Endodermal cell (in vitro differentiated cells): ENCODE data around the gene TTC9C. TPM values are rescaled to one million over a fixed set of nuclear protein-coding genes. Genes with fewer than 3 reads are reported as not detected.

Experiments used
- DNase-seq: peaks from one replicate; pipeline ENCODE4 v3.0.0-alpha.2; 2017
- H3K27ac ChIP-seq: 2 replicates; pipeline ENCODE4 v1.5.1; 2013; ENCODE audit warnings: mild to moderate bottlenecking, low read depth, low read length, moderate library complexity
- H3K27me3 ChIP-seq: 2 replicates; pipeline ENCODE4 v1.6.1; 2013; ENCODE audit warnings: mild to moderate bottlenecking, low read length, moderate library complexity; ENCODE audit not compliant: insufficient read depth, control insufficient read depth, poor library complexity, severe bottlenecking
- H3K36me3 ChIP-seq: 2 replicates; pipeline ENCODE4 v1.7.0; 2013; ENCODE audit warnings: mild to moderate bottlenecking, low read length, moderate library complexity; ENCODE audit not compliant: control insufficient read depth, insufficient read depth
- H3K4me1 ChIP-seq: one replicate; pipeline ENCODE4 v1.7.0; 2013; ENCODE audit warnings: low read length; ENCODE audit not compliant: control insufficient read depth, insufficient read depth
- H3K4me3 ChIP-seq: 2 replicates; pipeline ENCODE4 v1.5.1; 2013; ENCODE audit warnings: mild to moderate bottlenecking, low read length, moderate library complexity
- H3K9ac ChIP-seq: 2 replicates; pipeline ENCODE4 v1.6.1; 2013; ENCODE audit warnings: mild to moderate bottlenecking, low read length, moderate library complexity; ENCODE audit not compliant: poor library complexity, severe bottlenecking; ENCODE audit errors: extremely low read depth
- H3K9me3 ChIP-seq: 2 replicates; pipeline ENCODE4 v1.6.1; 2013; ENCODE audit warnings: mild to moderate bottlenecking, low read length, moderate library complexity; ENCODE audit not compliant: control insufficient read depth
- H3K27ac Mint-ChIP-seq: 2 replicates; pipeline ENCODE4 v1.8.0; 2020; ENCODE audit warnings: mixed read lengths
- H3K27me3 Mint-ChIP-seq: 2 replicates; pipeline ENCODE4 v1.8.0; 2021; ENCODE audit warnings: mild to moderate bottlenecking, mixed read lengths; ENCODE audit not compliant: insufficient read depth
- H3K36me3 Mint-ChIP-seq: 2 replicates; pipeline ENCODE4 v1.8.0; 2020; ENCODE audit warnings: low read depth, mixed read lengths
- H3K4me1 Mint-ChIP-seq: 2 replicates; pipeline ENCODE4 v1.8.0; 2020; ENCODE audit warnings: mixed read lengths
- H3K4me3 Mint-ChIP-seq: 2 replicates; pipeline ENCODE4 v1.8.0; 2020; ENCODE audit warnings: mild to moderate bottlenecking, moderate library complexity, mixed read lengths
- H3K9me3 Mint-ChIP-seq: 2 replicates; pipeline ENCODE4 v1.8.0; 2020; ENCODE audit warnings: mild to moderate bottlenecking, mixed read lengths
- CTCF ChIP-seq: fragments of 200-600 bp; sonication (generic); conservative IDR thresholded peaks from 2 replicates; pipeline ENCODE4 v1.5.0; 2021; ENCODE audit warnings: antibody characterized with exemption, mild to moderate bottlenecking
- WGBS, 2 experiments: methylation state at CpG; one replicate each; pipeline versions ENCODE4 v1.1.5 to v1.1.7; 2013; ENCODE audit warnings: missing lambda C conversion rate in 2 of 2, mixed read lengths in 1 of 2; ENCODE audit not compliant: insufficient coverage in 1 of 2, insufficient read length in 1 of 2; 5-methylcytosine and 5-hydroxymethylcytosine counted together
- total RNA-seq, 2 donors: library from RNA; stranded (reverse); fragmentation: NEBNext Ultra II Directional in 1 of 2; extraction: Animal tissue kit (Norgen Biotek cat#: 25700) in 1 of 2; gene quantifications; 2 replicates in 1 of 2; 3 replicates in 1 of 2; pipeline ENCODE4 v1.2.1, GENCODE V29; 2021

TTC9C gene
- total RNA-seq, 2 donors from 2014 or later = 40.0 to 55.4 TPM

- H3K27me3 Mint-ChIP-seq = no peaks in the 10 kb centered on the region
- H3K27ac Mint-ChIP-seq = peak within 1 kb of the TSS; percentile 95
- peak; percentile 99 for DNase-seq
- no peak for TF ChIP-seq CTCF
- peak within 1 kb of the TSS; percentile 98 for H3K4me3 ChIP-seq
- H3K36me3 Mint-ChIP-seq = peaks cover 32% of the 10 kb centered on the region
- H3K27me3 ChIP-seq = no peaks in the 10 kb centered on the region
- no peaks in the 10 kb centered on the region for H3K4me1 ChIP-seq
- H3K9me3 ChIP-seq = no peaks in the 10 kb centered on the region
- peaks cover 15% of the 10 kb centered on the region for H3K4me1 Mint-ChIP-seq
- WGBS, 2 experiments = 1% methylated on average over 19 to 57 of the region's 60 CpGs
- H3K27ac ChIP-seq = peak within 1 kb of the TSS; percentile 95
- peaks cover 19% of the 10 kb centered on the region for H3K36me3 ChIP-seq
- H3K9me3 Mint-ChIP-seq = no peaks in the 10 kb centered on the region
- H3K9ac ChIP-seq = peak within 1 kb of the TSS; percentile 71
- peak within 1 kb of the TSS; percentile 85 for H3K4me3 Mint-ChIP-seq
These were observed 43.1 kb downstream of the TTC9C start, which contains the start of gene TAF6L for GRCh38 chr11:62771144-62772021. TAF6L (plus strand) TSS chr11:62771396; CDS start chr11:62775784, 4,388 bp downstream.

DNA sequence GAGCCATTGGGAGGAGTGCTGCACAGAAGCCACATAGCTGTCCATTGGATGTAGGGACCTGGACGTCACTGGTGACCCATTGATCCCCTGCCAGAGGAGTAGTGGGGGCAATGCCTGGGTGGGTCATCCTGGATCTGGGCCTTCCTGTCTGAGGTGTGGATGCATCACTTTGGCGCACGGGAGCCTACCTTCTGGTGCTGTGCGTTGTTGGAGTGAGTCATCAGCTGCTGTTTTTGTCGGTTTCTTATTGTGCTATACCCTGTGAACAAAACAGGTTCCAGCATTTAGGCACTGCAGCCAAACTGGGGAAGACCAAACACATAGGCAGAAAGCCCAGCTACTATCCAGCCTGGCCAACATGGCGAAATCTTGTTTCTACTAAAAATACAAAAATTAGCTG, 46.1 kb downstream of the TTC9C start:
- Mint-ChIP-seq H3K9me3 (no peaks in the 10 kb centered on the region), H3K27ac (no peak overlapping the region), H3K36me3 (peaks cover 45% of the 10 kb centered on the region), H3K27me3 (no peaks in the 10 kb centered on the region), H3K4me3 (no peak overlapping the region), H3K4me1 (peaks cover 15% of the 10 kb centered on the region)
- Histone ChIP-seq H3K9ac (no peak overlapping the region), H3K27me3 (no peaks in the 10 kb centered on the region), H3K27ac (no peak overlapping the region), H3K9me3 (no peaks in the 10 kb centered on the region), H3K4me3 (no peak overlapping the region), H3K36me3 (peaks cover 24% of the 10 kb centered on the region), H3K4me1 (no peaks in the 10 kb centered on the region)
- WGBS, 2 experiments = 92 to 98% methylated on average over 5 to 6 of the region's 6 CpGs
- no peak for TF ChIP-seq CTCF
- no peak for DNase-seq

- H3K9ac ChIP-seq = no peak overlapping the region
- no peaks in the 10 kb centered on the region for H3K9me3 ChIP-seq
- no peaks in the 10 kb centered on the region for H3K9me3 Mint-ChIP-seq
- H3K4me3 Mint-ChIP-seq = no peak overlapping the region
- no peak overlapping the region for H3K4me3 ChIP-seq
- peaks cover 53% of the 10 kb centered on the region for H3K36me3 Mint-ChIP-seq
- TF ChIP-seq CTCF = no peak
- WGBS, 2 experiments = 94 to 99% methylated on average over 13 to 17 of the region's 17 CpGs
- no peaks in the 10 kb centered on the region for H3K4me1 ChIP-seq
- DNase-seq = no peak
- H3K27ac ChIP-seq = no peak overlapping the region
- H3K27me3 Mint-ChIP-seq = no peaks in the 10 kb centered on the region
- H3K27ac Mint-ChIP-seq = peak overlapping the region; percentile 26
- H3K4me1 Mint-ChIP-seq = peaks cover 7% of the 10 kb centered on the region
- H3K27me3 ChIP-seq = no peaks in the 10 kb centered on the region
- H3K36me3 ChIP-seq = peaks cover 32% of the 10 kb centered on the region
These were observed 47.4 kb downstream of the TTC9C start for GRCh38 chr11:62775646-62776045.
